GM23248 (cell line): ENCODE results near the gene ARRDC5.

Source experiments
- EZH2 ChIP-seq: fragments of 200-600 bp; sonication (generic); IDR thresholded peaks from 2 replicates; pipeline ENCODE4 v1.6.1; 2018; ENCODE audit warnings: antibody characterized with exemption, mild to moderate bottlenecking; ENCODE audit not compliant: insufficient read depth, poor library complexity, severe bottlenecking
- EZH2phosphoT487 ChIP-seq: fragments of 200-600 bp; sonication (generic); IDR thresholded peaks from 2 replicates; pipeline ENCODE4 v1.6.1; 2018; ENCODE audit warnings: antibody characterized with exemption, moderate library complexity, mild to moderate bottlenecking, low read depth; ENCODE audit not compliant: insufficient read depth

DNA sequence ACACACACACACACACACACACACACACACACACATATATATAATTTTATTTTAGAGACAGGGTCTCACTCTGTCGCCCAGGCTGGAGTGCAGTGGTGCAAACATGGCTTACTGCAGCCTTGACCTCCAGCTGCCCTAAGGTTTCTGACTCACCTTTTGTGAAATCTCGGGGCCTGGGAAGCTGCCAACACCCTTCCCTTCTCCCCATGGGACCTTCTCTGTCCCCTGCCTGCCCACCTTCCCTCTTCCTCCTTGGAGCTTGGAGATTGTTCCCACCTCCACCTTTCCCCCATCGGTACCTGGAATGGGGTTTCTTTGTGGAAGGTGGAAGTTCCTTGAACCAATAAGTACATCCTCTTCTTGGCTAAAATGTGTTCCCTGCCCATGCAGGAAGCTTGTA, 6.3 kb downstream of the ARRDC5 start:
- no peak for TF ChIP-seq EZH2
- TF ChIP-seq EZH2phosphoT487: no peak
